HG03558 (cell line): Measurements from ENCODE around the gene HPS3.

Experiments used
- ATAC-seq: cut with Tn5 transposase; IDR thresholded peaks from one replicate; pipeline ENCODE4 v1.9.1; 2021; ENCODE audit warnings: moderate number of reproducible peaks; ENCODE audit not compliant: unreplicated experiment; ENCODE audit errors: extremely low read depth

HPS3 gene

DNA sequence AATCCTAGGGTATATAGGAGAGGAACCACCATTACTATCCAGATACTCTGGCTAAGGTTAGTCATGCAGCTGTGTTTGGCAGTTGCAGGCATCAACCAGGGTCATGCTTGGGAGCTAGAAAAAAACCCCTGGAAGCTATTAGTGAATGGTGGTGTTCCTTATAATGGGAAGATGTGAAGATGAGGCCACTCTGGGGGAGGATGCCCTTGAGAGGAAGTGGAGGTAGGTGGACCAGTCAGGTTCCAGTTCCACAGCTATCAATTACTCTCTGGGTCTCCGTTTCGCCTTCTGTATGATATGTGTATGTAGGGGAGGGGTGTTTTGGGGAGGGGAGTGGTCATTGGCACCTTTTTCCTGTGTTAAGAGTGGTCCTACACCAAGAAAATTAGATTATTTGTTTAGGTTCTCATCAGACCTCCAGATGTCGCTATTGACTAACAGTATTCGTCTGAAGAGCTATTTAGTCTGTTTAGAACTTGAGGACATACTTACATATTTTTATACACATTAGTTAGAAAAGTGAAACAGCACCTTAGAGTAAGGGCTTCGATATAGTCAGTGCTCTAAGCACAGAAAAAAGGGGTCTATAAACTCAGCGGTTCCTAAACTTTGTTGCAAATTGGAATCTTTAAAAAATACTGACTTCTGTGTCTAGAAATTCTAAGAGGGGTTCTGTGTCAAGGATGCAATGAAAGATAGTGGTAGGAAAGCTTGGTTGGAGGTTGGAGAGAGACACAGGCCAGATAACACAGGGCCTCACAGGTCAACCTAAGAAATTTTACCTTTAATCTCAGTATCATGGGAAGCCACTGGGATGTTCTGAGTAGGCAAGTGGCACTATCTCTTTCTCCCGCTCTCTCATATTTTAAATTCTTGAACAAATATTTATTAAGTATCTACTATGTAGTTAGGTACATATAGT is 9.1 kb upstream of the HPS3 start:
- no peak for ATAC-seq

DNA sequence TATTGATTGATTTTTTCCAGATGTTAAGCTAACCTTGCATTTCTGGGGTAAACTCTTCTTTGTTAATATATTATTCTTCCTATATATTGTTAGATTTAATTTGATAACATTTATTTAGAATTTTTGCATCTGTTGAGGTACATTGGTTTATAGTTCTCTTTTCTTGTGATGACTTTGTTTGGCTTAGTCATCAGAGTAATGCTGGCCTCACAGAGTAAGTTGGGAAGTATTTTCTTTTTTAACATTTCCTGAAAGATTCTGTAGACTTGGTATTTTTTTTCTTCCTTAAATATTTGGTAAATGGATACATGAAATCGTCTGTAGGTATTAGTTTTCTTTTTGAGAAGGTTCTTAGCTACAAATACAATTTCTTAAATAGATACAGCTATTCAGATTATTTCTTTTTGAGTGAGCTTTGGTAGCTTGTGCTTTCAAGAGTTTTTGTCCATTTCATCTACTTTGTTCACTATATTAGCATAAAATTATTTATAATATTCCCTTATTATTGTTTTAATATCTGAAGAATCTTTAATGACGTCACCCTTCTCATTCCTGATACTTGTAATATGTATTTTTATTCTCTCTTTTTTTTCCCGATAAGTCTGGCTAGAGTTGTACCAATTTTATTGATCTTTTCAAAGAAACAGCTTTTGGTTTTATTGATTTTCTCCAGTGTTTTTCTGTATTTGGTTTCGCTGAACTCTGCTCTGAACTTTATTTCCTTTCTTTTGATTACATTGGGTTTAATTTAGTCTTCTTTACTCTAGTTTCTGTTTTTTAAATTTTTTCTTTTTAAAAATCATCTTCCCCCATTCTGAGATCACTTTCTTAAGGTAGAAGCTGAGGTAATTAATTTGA is 6.5 kb upstream of the HPS3 start:
- no peak for ATAC-seq

DNA sequence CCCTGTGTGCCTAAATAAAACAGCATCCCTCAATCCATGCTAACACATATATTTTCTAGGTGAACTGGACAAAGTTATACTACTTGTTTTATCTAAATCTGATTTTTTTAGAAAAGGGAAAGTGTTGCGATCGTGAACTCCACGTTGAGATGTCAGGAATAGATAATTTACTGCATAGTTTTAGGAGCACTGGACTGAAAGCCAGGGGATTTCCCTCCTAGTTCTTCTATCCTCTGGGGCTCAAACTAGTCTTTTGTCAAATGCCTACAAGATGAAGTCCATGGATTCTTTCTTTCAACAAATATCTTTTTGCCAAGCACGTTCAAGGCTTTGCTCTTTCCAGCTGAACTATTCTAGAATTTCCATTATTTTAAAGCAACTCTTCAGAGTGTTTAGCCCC is 617 bp upstream of the HPS3 start:
- ATAC-seq, result no peak

DNA sequence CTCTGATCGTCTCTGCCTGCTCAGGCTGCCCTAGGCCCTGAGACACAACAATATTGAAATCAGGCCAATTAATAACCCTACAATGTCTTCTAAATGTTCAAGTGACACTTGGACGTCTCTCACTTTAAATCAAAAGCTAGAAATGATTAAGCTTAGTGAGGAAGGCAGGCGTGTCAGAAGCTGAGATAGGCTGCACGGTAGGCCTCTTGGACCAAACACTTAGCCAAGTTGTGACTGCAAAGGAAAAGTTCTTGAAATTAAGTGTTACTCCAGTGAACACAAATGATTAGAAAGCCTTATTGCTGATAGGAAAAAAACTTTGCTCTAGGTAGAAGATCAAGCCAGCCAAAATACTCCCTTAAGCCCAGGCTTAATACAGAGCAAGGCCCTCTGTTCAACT is 2.2 kb downstream of the HPS3 start:
- no peak for ATAC-seq

DNA sequence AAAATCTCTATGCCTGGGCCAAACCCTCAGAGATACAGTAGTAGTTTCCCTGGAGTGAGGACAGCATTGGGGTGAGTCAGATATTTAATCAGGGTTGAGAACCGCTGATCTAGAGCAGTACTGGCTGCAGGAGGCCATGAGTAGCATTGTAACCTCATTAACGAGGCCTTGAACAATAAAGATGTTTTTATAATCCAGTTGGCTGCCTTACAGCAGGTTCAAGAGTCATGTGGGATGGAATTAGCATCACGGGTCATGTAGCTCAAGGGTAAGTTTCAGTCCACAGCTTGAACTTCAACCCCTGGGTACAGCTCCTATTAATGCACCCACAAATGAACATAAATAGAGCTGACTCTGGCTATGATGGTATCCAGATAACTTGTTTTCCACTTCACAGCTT is 5.1 kb downstream of the HPS3 start:
- no peak for ATAC-seq

DNA sequence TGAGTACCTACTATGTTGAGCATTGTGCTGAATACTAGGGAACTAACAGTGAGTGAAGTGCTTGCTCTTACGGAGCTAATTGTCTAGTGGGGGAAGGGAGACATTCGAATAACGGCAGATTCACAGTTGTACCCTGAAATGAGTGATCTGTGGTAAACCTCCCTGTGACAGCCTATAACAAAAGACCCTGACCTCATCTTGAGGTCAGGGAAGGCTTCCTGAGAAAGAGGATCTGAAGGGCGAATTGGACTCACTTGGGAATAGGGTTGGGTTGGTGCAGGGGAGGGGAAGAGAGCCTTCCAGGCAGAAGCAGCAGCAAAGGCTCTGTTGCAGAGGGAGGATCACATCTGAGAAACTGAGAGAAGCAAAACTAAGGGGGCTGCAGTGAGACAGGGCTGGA is 13.2 kb downstream of the HPS3 start:
- ATAC-seq, result no peak

DNA sequence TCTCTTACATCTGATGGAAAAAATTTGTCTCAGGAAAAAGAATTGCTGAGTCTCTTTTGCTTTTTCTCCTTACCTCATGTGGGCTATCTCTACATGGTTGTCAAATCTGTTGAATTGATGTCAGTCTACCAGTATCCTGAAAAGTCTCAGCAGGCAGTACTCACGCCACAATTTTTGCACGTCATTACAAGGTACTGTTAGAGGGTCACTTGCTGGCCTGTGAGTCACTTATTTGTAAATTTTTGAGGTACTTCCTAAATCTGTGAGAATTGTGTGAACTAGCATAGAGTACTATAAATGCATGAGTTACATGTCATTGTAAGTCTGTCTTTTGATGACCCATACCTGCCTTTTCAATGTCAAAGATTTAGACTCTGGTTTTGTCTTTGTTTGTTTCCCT is 15.9 kb downstream of the HPS3 start:
- ATAC-seq, result no peak

DNA sequence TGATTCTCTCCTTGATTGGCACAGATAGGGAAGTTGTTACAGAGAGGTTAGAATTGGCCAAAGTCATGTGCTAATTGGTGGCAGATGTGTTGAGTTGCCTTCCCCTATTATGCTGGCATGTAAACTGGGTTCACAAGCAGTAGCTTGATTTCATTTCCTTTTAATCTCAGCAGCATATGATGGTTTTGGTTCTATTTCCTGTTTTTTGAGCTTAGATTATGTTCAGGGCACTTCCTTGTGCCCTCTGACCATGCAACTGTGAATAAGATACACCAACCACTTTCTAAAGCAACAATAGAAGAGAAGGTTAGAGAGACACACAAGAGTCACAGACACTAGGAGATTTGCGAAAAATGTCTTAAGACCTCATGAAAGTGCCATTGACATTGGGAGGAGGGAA is 16.5 kb downstream of the HPS3 start:
- peak; percentile 56 for ATAC-seq

DNA sequence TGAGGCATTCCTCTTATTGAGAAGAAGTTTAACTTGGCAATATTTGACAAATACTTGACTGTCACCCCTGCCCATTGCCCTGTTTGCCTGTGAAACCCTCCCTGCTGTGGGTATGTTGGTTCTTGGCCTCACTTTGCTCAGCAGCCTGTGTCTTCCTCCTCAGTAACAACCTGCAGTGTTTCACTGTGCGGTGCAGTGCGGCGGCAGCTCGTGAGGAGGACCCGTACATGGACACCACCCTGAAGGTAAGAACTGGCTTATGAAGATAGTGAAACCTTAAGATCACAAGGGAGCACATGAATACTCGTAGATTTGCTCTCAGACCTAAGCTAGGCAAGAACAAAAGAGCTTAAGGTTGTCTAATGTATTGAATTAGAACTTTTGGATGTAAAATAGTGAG is 21.0 kb downstream of the HPS3 start:
- ATAC-seq, result no peak

DNA sequence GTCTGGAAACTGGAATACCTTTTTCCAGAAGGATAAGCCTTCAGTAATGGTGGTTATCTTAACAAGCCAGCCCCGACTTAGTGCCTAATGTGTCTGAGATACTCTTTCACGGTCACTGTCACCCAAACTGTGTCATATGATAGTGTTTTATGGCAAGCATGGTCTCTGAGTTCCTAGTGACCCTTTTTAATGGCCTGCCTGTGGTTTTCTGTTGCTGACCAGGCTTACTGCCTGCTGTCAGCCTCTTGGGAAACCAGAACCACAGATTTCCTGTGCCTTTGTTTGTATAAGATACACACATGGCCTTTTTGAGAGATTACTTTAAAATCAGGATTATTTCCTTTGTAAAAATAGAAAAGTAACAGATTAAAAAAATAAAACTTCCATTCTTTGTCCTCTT is 22.4 kb downstream of the HPS3 start:
- ATAC-seq, result no peak

DNA sequence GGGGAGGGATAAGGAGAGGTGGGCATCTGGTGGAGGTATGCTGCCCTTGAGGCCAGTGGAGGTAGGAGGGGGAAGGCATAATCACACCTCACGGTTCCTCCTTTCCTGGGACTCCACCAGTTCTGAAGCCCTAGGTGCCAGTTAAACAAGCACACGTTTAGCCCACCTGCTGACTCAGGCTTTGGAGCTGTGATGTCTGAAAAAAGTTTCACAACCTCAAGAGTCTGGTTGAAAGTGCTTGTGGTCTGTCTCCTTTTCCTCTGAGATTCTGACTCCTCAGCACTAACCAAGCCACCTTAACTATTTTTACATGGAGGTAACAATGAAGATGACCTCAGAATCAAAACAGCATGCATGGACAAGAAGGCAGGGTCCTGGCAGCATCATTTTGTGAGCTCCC is 23.0 kb downstream of the HPS3 start:
- ATAC-seq, result peak; percentile 96

DNA sequence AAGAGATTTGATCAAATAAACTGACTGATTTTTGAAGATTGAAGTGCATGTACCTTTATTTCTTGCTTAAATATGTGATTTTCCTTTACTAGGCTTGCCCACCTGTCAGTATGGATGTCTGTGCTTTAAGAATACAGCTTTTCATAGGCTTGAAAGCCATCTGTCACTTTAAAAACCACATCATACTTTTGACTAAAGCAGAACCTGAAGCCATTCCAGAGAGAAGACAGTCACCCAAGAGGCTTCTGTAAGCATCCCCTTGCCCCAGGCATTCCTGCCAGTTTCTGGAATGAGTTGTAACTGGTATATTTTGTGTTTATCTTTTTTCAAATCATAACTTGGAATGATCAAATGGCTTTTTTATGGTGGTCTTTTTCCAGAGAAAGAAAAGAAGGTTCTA is 24.0 kb downstream of the HPS3 start:
- no peak for ATAC-seq

DNA sequence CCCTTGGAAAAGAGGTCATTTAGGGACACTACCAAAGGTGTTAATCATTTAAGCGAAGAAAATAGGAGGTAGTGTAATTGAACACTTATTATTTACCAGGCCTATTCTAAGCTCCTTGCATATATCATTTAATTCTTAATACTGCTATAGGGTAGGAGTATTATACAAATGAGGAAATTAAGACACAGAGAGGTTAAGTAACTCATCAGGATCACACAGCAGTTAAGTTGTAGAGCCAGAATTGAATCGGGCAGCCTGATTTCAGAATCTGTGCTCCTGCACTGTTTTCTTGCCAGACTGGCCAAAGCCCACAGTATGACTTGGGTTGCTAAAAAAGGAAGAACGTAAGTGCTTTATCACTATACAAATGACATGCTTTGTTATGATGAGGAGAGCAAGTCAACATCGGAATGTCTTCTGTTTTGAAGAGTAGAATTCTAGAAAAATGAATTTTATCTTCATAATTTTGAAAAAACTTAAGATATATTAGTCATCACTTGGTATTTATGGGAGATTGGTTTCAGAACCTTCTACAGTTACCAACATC is 31.4 kb downstream of the HPS3 start:
- no peak for ATAC-seq

DNA sequence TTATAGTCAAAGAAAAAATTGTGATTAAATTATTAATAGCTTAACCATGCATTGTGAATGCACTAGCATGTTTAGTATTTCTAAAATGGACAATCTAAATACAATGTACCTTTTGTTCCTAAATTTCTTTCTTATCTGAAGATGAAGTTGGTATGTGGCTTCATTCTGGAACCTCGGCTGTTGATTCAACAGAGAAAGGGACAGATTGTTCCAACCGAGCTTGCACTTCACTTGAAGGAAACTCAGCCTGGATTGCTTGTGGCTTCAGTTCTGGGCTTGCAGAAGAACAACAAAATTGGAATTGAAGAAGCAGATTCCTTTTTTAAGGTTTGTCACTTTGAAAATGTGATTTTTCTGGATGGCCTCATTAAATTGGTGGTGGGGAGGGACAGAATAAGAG is 32.6 kb downstream of the HPS3 start:
- ATAC-seq, result no peak

DNA sequence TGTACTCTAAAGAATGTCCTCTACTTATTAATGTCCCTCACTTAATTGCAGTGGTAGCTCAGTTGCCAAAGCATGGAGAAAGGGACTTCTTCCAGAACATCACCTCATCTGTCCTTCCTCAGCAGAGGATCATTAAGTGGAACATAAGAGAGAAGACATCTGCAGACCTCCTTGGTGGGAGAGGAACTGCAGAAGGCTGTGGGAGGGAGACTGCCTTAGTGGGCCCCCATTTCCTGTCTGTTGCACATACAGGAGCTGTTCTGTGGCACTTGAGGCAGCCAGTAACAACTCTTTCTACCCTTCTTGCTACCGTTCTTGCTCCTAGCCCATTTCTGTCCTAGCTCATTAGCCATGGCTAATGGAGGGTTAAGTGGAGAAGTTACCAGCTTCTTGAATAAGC is 33.6 kb downstream of the HPS3 start:
- ATAC-seq, result no peak

DNA sequence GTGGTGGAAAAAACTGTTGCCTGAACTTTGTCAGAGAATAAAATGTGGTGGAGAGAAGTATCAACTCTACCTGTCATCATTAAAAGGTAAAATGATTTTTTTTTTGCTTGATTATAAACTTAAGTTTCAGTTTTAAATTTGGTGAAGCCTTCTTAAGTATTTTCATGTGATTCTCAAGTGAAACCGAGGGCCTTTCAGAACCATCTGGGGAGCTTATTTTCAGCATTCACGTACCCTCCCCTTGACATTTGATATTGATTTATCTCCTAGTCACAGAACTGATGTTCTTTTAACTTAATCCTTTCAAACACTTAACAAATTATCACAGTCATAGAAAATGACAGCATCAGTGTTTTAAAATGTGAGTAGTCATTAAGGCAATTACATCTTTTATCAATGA is 38.5 kb downstream of the HPS3 start:
- ATAC-seq, result no peak

DNA sequence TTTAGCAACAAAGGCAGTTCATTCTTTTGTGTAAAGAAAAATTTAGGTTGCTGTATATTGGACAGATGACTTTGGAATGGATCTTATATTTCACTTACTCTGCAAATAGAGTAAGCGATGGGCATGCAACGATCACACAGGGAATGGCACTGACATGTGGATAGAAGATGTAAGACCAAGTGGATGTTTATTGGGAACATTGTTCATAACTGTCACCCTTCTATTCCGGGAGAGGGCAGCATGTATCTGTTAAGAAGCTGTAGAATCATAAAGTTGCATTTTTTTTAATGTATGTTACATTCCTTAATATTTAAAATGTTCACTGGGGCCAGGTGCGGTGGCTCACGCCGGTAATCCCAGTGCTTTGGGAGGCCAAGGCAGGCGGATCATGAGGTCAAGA is 41.2 kb downstream of the HPS3 start:
- no peak for ATAC-seq

DNA sequence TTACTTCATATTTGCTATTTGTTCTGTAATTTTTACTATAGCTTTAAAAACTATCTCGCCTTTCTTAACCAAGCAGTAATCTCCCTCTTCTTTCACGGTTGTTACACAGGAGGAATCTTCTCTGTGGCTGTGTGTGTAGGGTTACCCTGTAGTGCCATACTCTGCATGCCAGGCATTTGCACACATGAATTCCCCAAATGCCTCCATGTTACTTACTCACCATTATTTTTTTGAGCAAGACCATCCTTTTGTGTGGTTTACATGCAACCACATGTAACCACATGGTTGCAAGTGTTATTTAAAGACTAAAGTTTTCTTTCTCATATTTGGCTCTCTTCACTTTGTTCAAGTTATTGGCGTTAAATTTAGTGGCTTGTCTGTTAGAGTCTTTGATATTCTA is 45.5 kb downstream of the HPS3 start:
- ATAC-seq, result peak; percentile 98

DNA sequence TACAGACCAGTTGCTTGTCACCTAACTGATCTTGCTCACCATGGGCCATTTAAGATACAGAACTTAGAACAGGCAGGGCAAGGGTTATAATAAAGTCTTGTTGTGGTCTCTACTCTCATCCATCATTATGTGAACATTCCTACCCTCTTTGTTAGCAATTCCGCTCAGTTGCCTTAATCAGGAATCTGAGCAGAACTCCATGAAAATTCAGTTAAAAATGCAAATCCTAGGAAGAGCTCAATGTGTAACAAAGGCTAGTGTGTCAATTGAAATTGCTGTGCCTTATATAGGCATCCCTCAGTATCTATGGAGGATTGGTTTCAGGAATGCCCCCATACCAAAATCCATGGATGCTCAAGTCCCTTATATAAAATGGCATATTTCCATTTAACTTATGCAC is 47.7 kb downstream of the HPS3 start:
- no peak for ATAC-seq

DNA sequence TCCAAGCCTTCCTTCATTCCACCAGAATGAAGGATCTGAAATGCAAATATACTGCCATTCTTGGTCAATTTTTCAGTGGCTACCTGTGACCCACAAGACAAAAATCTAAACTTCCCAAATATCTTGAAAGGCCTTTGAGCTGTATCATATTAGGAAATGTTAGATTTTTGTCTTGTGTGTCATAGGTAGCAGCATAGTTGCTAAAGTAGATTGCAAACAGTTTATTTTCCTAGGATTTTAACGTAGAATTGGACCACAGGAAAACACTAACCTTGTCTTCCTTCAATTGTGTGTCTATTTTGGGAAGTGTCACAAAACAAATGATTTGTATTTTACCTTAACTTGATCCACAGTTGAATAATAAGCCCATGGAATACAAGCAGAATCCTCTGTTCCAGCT is 49.8 kb downstream of the HPS3 start:
- no peak for ATAC-seq

DNA sequence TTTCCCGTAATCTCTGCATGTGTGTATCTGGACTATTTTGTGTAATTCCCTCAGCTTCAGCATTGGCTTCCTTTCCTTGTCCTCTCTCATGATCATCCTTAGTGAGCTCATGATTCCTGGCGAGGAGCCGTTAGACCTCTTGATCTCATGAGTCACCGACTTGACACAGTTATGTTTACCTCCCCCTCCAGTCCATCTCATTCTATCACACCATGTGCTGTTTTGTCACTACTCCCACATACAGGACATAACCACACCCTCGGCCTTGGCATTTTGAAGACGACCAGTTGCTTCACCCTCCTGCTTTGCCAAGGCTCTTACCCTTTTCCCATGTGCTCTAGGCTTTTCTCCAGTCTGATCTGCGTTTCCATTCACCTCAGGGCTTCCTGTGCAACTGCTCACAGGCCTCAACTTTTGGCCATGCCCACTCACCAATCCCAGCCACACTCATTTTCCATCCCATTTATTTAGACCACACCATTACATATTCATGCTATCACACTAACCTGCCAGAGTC is 50.7 kb downstream of the HPS3 start:
- no peak for ATAC-seq
